Measurements from ENCODE around the gene ZBTB8A.

ZBTB8A gene

GRCh38 chr1:32580348-32581017, 41.3 kb downstream of the ZBTB8A start:
- CTCF ChIA-PET: no interaction called here
- POLR2A ChIA-PET: no interaction called here
- H3K4me3 ChIP-seq (ENCODE audit: low read depth, low read length): no peak overlapping the region
- TF ChIP-seq CTCF (IDR thresholded peaks at IDR 0.05; ENCODE audit: insufficient read depth, low read length, missing control alignments): no peak
- DNase-seq (ENCODE audit: low read depth, low spot score): no peak

GRCh38 chr1:32592943-32593342, 53.7 kb downstream of the ZBTB8A start:
- CTCF ChIA-PET: interaction anchor here (1.1 to 1.7 kb wide), 2 partner anchors 27 to 73 kb away, joined by 3 to 5 read pairs; no protein-coding TSS in a partner anchor
- POLR2A ChIA-PET: no interaction called here
- TF ChIP-seq CTCF (IDR thresholded peaks at IDR 0.05; ENCODE audit: insufficient read depth, low read length, missing control alignments): no peak
- DNase-seq (ENCODE audit: low read depth, low spot score): no peak
- H3K4me3 ChIP-seq (ENCODE audit: low read depth, low read length): no peak overlapping the region

- TF ChIP-seq CTCF (IDR thresholded peaks at IDR 0.05; ENCODE audit: insufficient read depth, low read length, missing control alignments): no peak
- CTCF ChIA-PET: interaction anchor here (0.9 kb wide), 1 partner anchor 12 kb away, joined by 3 read pairs; no protein-coding TSS in a partner anchor
- H3K4me3 ChIP-seq (ENCODE audit: low read depth, low read length): no peak overlapping the region
- POLR2A ChIA-PET: no interaction called here
- no peak for DNase-seq (ENCODE audit: low read depth, low spot score)
Observed at GRCh38 chr1:32600034-32600433, 60.8 kb downstream of the ZBTB8A start.

- no peak for TF ChIP-seq CTCF (IDR thresholded peaks at IDR 0.05; ENCODE audit: insufficient read depth, low read length, missing control alignments)
- ChIA-PET POLR2A (interaction anchor here (0.7 kb wide), 1 partner anchor 15 kb away, joined by 4 read pairs; no protein-coding TSS in a partner anchor), CTCF (interaction anchor here (1.0 to 1.7 kb wide), 2 partner anchors 12 to 14 kb away, joined by 6 read pairs; no protein-coding TSS in a partner anchor)
- no peak for DNase-seq (ENCODE audit: low read depth, low spot score)
- no peak overlapping the region for H3K4me3 ChIP-seq (ENCODE audit: low read depth, low read length)
Observed at GRCh38 chr1:32605711-32606424, 66.6 kb downstream of the ZBTB8A start.

GRCh38 chr1:32606565-32607371, 67.5 kb downstream of the ZBTB8A start:
- CTCF ChIA-PET: interaction anchor here (0.9 to 1.7 kb wide), 4 partner anchors 11 to 86 kb away, joined by 3 to 6 read pairs (median 4); no protein-coding TSS in a partner anchor
- H3K4me3 ChIP-seq (ENCODE audit: low read depth, low read length): no peak overlapping the region
- TF ChIP-seq CTCF (IDR thresholded peaks at IDR 0.05; ENCODE audit: insufficient read depth, low read length, missing control alignments): no peak
- no peak for DNase-seq (ENCODE audit: low read depth, low spot score)
- POLR2A ChIA-PET: interaction anchor here (0.7 kb wide), 1 partner anchor 14 kb away, joined by 4 read pairs; no protein-coding TSS in a partner anchor
